Endothelial cell (in vitro differentiated cells): ENCODE results near the gene MAPK8IP1. TPM values are rescaled to one million over a fixed set of nuclear protein-coding genes. Genes with fewer than 3 reads are reported as not detected.

Experiments used
- DNase-seq: peaks from one replicate; pipeline ENCODE4 v3.0.0; 2021; ENCODE audit warnings: low spot score
- H3K27ac Mint-ChIP-seq: one replicate; pipeline ENCODE4 v1.8.0; 2021; ENCODE audit warnings: mixed read lengths, inconsistent platforms; ENCODE audit not compliant: unreplicated experiment
- H3K27me3 Mint-ChIP-seq: one replicate; pipeline ENCODE4 v1.8.0; 2021; ENCODE audit warnings: mild to moderate bottlenecking, moderate library complexity, mixed read lengths, inconsistent platforms; ENCODE audit not compliant: unreplicated experiment
- H3K36me3 Mint-ChIP-seq: one replicate; pipeline ENCODE4 v1.8.0; 2021; ENCODE audit warnings: mild to moderate bottlenecking, low read depth, mixed read lengths, inconsistent platforms; ENCODE audit not compliant: unreplicated experiment
- H3K4me1 Mint-ChIP-seq: one replicate; pipeline ENCODE4 v1.8.0; 2021; ENCODE audit warnings: mild to moderate bottlenecking, mixed read lengths, inconsistent platforms; ENCODE audit not compliant: unreplicated experiment
- H3K4me3 Mint-ChIP-seq: one replicate; pipeline ENCODE4 v1.8.0; 2021; ENCODE audit warnings: mild to moderate bottlenecking, mixed read lengths, inconsistent platforms; ENCODE audit not compliant: unreplicated experiment
- H3K9me3 Mint-ChIP-seq: one replicate; pipeline ENCODE4 v1.8.0; 2021; ENCODE audit warnings: mixed read lengths, inconsistent platforms; ENCODE audit not compliant: unreplicated experiment
- total RNA-seq: library from RNA; stranded (reverse); fragmentation: NEBNext Ultra II Directional; extraction: Animal tissue kit (Norgen Biotek cat#: 25700); gene quantifications from one replicate; pipeline ENCODE4 v1.2.1, GENCODE V29; 2021; ENCODE audit not compliant: unreplicated experiment
- TF ChIP-seq, protein P1 (sequence below): fragments of 200-600 bp; sonication (generic); IDR thresholded peaks from one replicate; pipeline ENCODE4 v1.5.0; 2021; ENCODE audit warnings: antibody characterized with exemption; ENCODE audit not compliant: unreplicated experiment

Gene MAPK8IP1
- total RNA-seq, 1 donor from 2014 or later, result 3.7 TPM

DNA sequence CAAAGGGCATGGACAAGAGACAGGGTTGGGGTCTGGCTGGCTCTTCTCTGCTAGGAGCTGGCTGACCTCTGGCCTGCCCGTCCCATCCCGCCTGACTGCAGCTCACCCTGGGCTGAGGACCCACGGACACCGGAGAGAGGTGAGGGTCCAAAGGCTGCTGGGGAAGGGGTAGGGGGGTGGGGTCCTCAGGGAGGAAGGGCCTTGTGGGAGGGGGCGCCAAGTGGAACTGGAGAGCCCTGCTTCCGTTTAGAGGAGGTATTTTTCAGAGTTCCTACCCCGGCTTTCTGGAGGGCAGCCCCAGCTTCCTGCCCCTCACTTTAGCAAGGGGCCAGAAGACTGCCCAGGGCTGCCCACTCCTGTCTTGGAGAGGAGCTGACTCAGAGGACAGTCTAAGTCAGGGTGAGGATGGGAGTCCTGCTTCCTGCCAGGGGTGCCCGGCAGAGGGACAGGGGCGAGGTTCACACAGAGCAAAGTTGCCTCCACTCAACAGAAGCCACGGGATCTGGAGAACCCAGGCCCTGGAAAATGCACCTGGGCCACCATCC is 44.1 kb downstream of the MAPK8IP1 start:
- Mint-ChIP-seq H3K9me3 (no peaks in the 10 kb centered on the region), H3K36me3 (peaks cover 14% of the 10 kb centered on the region), H3K4me1 (no peaks in the 10 kb centered on the region), H3K27ac (peak overlapping the region; percentile 42), H3K27me3 (peaks cover 19% of the 10 kb centered on the region), H3K4me3 (no peak overlapping the region)
- DNase-seq, result no peak
- TF ChIP-seq, protein P1, sequence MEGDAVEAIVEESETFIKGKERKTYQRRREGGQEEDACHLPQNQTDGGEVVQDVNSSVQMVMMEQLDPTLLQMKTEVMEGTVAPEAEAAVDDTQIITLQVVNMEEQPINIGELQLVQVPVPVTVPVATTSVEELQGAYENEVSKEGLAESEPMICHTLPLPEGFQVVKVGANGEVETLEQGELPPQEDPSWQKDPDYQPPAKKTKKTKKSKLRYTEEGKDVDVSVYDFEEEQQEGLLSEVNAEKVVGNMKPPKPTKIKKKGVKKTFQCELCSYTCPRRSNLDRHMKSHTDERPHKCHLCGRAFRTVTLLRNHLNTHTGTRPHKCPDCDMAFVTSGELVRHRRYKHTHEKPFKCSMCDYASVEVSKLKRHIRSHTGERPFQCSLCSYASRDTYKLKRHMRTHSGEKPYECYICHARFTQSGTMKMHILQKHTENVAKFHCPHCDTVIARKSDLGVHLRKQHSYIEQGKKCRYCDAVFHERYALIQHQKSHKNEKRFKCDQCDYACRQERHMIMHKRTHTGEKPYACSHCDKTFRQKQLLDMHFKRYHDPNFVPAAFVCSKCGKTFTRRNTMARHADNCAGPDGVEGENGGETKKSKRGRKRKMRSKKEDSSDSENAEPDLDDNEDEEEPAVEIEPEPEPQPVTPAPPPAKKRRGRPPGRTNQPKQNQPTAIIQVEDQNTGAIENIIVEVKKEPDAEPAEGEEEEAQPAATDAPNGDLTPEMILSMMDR, result no peak

DNA sequence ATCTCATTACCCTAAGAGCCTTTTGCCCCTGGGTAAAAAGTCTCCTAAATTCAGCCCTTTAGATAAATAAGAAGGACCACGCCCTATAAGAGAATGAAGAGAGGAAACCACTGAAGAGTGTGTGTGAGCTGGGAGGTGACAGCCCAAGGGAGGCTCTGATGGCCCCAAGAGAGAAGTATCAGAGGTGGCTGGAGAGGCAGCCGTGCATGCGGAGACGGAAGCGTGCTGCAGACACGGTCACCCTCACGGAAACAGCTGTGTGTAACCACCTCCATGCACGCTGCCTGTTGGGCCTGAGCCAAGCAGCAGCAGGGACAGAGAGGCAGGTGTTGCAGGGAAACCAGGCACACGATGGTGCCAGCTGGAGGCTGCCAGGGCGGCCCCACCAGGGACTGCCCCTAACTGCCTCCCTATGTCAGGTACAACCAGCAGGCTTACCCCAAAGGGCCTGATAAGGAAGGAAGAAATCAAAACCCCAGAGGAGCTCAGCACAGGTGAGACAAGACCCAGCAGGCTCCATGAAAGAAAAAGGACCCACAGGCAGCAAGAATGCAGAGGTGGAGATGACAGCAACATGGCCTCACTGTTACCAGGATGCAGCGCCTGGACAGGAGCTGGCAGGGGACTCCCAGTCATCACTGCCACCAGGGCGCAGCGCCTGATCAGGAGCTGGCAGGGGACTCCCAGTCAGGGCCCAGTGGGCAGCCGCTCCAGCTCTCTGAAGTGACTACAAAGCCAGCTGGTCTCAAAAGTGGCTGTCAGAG is 44.8 kb downstream of the MAPK8IP1 start:
- H3K36me3 Mint-ChIP-seq, result peaks cover 14% of the 10 kb centered on the region
- peaks cover 18% of the 10 kb centered on the region for H3K27me3 Mint-ChIP-seq
- peak overlapping the region; percentile 42 for H3K27ac Mint-ChIP-seq
- TF ChIP-seq, protein P1, result no peak
- no peaks in the 10 kb centered on the region for H3K4me1 Mint-ChIP-seq
- no peak for DNase-seq
- no peaks in the 10 kb centered on the region for H3K9me3 Mint-ChIP-seq
- no peak overlapping the region for H3K4me3 Mint-ChIP-seq

DNA sequence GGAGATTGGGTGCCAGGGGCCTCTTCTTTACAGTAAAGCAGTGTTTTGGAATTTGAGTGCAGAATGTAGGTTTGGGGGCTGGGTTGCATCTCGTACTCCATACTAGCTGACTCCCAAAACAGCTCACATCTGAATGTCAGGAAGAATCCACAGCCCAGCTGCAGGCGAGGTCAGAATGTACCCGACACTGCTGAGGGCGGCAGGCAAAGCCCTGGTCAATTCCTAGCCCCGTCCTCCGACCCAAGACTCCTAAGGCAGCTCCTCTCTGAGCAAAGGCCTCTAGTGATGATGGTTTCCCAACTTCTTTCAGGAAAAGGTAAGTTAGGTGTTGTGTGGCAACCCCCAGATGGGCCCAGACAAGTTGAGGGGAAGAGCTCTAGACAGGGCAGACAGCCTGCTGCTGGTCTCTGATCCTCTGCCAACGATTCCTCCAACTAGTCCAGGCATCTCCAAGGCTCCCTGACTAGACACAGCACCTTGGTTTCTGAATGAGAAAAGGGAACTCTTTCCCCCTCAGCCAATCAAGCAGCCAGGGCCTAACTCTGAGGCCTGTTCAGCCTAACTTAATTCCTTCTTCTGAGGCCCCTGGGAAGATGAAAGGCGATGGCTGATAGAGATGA is 45.6 kb downstream of the MAPK8IP1 start:
- no peak overlapping the region for H3K4me3 Mint-ChIP-seq
- no peaks in the 10 kb centered on the region for H3K9me3 Mint-ChIP-seq
- H3K4me1 Mint-ChIP-seq, result no peaks in the 10 kb centered on the region
- DNase-seq, result no peak
- H3K36me3 Mint-ChIP-seq, result peaks cover 14% of the 10 kb centered on the region
- TF ChIP-seq, protein P1, result no peak
- H3K27ac Mint-ChIP-seq, result no peak overlapping the region
- H3K27me3 Mint-ChIP-seq, result peaks cover 15% of the 10 kb centered on the region

DNA sequence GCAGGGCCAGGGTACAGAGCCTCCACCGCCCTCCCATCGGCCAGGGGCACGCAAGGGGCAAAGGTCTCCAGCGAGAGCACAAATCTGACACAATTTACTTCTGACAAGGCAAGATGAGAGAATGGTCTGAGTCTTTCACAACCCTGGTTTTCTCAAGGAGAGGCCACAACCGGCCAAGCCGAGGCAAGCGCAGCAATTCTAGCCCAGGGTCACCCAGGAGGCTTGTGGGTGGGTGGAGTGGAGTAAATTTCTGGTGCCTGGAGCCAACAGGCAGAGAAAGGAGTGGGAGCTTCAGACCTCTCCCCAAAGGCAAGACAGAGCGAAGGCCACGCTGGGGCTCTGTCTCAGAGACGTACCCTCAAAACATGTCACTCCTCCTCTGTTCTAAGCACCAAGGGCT is 46.3 kb downstream of the MAPK8IP1 start:
- no peak overlapping the region for H3K27ac Mint-ChIP-seq
- peaks cover 17% of the 10 kb centered on the region for H3K36me3 Mint-ChIP-seq
- H3K27me3 Mint-ChIP-seq, result peaks cover 15% of the 10 kb centered on the region
- H3K9me3 Mint-ChIP-seq, result no peaks in the 10 kb centered on the region
- no peaks in the 10 kb centered on the region for H3K4me1 Mint-ChIP-seq
- no peak overlapping the region for H3K4me3 Mint-ChIP-seq
- DNase-seq, result no peak
- TF ChIP-seq, protein P1, result no peak

DNA sequence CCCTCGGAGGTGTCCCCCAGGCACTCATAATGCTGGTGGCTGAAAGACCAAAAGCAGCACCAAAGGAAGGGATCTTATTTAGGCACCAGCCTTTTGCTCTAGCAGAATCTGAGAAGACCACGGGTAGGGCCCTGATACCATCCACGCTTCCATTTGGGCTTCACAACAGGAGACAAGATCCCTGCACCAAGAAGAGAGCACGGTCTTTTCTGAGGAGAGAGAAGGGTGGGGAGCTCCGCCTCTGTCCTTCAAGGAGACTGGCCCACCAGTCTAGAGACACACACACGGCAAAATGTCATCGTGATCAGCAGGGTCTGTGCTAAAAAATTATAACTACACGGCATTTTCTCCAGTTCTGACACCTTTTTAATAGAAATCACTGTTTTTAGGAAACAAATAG is 46.8 kb downstream of the MAPK8IP1 start:
- peaks cover 15% of the 10 kb centered on the region for H3K27me3 Mint-ChIP-seq
- no peak overlapping the region for H3K4me3 Mint-ChIP-seq
- peaks cover 20% of the 10 kb centered on the region for H3K36me3 Mint-ChIP-seq
- H3K4me1 Mint-ChIP-seq, result no peaks in the 10 kb centered on the region
- TF ChIP-seq, protein P1, result no peak
- DNase-seq, result no peak
- H3K9me3 Mint-ChIP-seq, result no peaks in the 10 kb centered on the region
- no peak overlapping the region for H3K27ac Mint-ChIP-seq
